ENCODE results near the gene ARID1B.

DNA sequence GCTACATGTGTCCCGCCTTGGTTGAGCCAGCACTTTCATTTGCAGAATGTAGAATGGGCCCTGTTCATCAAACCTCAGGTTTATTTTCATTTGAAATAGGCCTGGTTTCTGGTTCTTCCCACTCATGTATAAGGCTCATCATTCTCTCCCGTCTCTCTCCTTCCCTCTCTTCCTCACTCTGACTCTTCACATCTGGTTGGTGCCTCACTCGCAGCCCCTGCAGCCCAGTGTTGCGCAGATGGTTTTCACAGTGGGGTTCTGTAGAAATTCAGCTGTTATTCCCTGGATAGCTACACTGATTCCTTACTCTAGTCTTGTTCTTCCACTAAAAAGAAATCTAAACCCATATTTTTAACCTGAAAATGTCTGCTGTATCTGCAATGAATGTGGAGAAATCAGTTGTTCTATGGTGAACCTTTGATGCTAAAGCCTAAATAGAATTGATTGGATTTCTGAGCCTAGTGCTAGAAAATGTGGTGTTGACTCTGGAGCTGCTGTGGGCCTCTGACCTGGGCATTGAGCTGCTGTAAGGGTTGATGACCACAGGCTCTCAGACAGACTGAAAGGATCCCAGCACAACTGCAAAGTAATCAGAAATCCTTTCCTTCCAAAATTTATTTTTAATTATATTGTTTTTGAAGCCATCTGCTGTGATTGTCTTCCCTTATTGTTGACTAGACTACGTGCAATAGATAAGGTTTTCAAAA is 395.8 kb downstream of the ARID1B start:
- TF ChIP-seq, protein P1, sequence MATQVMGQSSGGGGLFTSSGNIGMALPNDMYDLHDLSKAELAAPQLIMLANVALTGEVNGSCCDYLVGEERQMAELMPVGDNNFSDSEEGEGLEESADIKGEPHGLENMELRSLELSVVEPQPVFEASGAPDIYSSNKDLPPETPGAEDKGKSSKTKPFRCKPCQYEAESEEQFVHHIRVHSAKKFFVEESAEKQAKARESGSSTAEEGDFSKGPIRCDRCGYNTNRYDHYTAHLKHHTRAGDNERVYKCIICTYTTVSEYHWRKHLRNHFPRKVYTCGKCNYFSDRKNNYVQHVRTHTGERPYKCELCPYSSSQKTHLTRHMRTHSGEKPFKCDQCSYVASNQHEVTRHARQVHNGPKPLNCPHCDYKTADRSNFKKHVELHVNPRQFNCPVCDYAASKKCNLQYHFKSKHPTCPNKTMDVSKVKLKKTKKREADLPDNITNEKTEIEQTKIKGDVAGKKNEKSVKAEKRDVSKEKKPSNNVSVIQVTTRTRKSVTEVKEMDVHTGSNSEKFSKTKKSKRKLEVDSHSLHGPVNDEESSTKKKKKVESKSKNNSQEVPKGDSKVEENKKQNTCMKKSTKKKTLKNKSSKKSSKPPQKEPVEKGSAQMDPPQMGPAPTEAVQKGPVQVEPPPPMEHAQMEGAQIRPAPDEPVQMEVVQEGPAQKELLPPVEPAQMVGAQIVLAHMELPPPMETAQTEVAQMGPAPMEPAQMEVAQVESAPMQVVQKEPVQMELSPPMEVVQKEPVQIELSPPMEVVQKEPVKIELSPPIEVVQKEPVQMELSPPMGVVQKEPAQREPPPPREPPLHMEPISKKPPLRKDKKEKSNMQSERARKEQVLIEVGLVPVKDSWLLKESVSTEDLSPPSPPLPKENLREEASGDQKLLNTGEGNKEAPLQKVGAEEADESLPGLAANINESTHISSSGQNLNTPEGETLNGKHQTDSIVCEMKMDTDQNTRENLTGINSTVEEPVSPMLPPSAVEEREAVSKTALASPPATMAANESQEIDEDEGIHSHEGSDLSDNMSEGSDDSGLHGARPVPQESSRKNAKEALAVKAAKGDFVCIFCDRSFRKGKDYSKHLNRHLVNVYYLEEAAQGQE (tag by site-specific recombination; IDR thresholded peaks at IDR 0.05): no peak
- no peak for TF ChIP-seq ZNF138 (tag by site-specific recombination; IDR thresholded peaks at IDR 0.05; ENCODE audit: borderline replicate concordance)
- no peak for TF ChIP-seq ZNF501 (tag by site-specific recombination; IDR thresholded peaks at IDR 0.05)
- TF ChIP-seq, protein P2, sequence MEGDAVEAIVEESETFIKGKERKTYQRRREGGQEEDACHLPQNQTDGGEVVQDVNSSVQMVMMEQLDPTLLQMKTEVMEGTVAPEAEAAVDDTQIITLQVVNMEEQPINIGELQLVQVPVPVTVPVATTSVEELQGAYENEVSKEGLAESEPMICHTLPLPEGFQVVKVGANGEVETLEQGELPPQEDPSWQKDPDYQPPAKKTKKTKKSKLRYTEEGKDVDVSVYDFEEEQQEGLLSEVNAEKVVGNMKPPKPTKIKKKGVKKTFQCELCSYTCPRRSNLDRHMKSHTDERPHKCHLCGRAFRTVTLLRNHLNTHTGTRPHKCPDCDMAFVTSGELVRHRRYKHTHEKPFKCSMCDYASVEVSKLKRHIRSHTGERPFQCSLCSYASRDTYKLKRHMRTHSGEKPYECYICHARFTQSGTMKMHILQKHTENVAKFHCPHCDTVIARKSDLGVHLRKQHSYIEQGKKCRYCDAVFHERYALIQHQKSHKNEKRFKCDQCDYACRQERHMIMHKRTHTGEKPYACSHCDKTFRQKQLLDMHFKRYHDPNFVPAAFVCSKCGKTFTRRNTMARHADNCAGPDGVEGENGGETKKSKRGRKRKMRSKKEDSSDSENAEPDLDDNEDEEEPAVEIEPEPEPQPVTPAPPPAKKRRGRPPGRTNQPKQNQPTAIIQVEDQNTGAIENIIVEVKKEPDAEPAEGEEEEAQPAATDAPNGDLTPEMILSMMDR (tag by site-specific recombination; IDR thresholded peaks at IDR 0.05): no peak
- TF ChIP-seq, protein P3, sequence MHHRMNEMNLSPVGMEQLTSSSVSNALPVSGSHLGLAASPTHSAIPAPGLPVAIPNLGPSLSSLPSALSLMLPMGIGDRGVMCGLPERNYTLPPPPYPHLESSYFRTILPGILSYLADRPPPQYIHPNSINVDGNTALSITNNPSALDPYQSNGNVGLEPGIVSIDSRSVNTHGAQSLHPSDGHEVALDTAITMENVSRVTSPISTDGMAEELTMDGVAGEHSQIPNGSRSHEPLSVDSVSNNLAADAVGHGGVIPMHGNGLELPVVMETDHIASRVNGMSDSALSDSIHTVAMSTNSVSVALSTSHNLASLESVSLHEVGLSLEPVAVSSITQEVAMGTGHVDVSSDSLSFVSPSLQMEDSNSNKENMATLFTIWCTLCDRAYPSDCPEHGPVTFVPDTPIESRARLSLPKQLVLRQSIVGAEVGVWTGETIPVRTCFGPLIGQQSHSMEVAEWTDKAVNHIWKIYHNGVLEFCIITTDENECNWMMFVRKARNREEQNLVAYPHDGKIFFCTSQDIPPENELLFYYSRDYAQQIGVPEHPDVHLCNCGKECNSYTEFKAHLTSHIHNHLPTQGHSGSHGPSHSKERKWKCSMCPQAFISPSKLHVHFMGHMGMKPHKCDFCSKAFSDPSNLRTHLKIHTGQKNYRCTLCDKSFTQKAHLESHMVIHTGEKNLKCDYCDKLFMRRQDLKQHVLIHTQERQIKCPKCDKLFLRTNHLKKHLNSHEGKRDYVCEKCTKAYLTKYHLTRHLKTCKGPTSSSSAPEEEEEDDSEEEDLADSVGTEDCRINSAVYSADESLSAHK (tag by site-specific recombination; IDR thresholded peaks at IDR 0.05): no peak
- no peak for TF ChIP-seq MEIS1 (CRISPR knock-in tag; IDR thresholded peaks at IDR 0.05; ENCODE audit: borderline replicate concordance)
- TF ChIP-seq ZNF274 (IDR thresholded peaks at IDR 0.05; ENCODE audit: low read length): no peak
- TF ChIP-seq ZNF274 (tag by site-specific recombination; IDR thresholded peaks at IDR 0.05; ENCODE audit: borderline replicate concordance): no peak

All from HEK293 (cell line).